Astrocyte (in vitro differentiated cells and primary cell): Measurements from ENCODE around the gene ATP1B1. TPM values are rescaled to one million over a fixed set of nuclear protein-coding genes. Genes with fewer than 3 reads are reported as not detected.
A peak's percentile ranks its signal among the peaks of the same experiment; 100 is the strongest.

Source experiments
- DNase-seq: peaks from one replicate; pipeline ENCODE4 v3.0.0-alpha.2; 2010; ENCODE audit warnings: low read depth
- FAIRE-seq: peaks from 2 replicates; lab custom pipeline; 2011; peaks lifted over from hg19 to GRCh38; lab: Jason Lieb, UNC
- H2AFZ ChIP-seq: 2 replicates; pipeline ENCODE4 v1.6.0; 2012; ENCODE audit warnings: low read depth, low read length, inconsistent platforms
- H3K27ac ChIP-seq: 2 replicates; pipeline ENCODE4 v1.5.1; 2011; ENCODE audit warnings: low read depth, low read length, inconsistent platforms
- H3K27me3 ChIP-seq: 2 replicates; pipeline ENCODE4 v1.6.0; 2011; ENCODE audit warnings: low read length, inconsistent platforms; ENCODE audit not compliant: insufficient read depth
- H3K36me3 ChIP-seq: 2 replicates; pipeline ENCODE4 v1.5.1; 2011; ENCODE audit warnings: low read length, inconsistent platforms; ENCODE audit not compliant: insufficient read depth
- H3K4me1 ChIP-seq: 2 replicates; pipeline ENCODE4 v1.5.1; 2011; ENCODE audit warnings: low read length, inconsistent platforms; ENCODE audit not compliant: insufficient read depth
- H3K4me2 ChIP-seq: 2 replicates; pipeline ENCODE4 v1.6.0; 2012; ENCODE audit warnings: low read length, inconsistent platforms
- H3K4me3 ChIP-seq: 2 replicates; pipeline ENCODE4 v1.5.1; 2011; ENCODE audit warnings: low read depth, mild to moderate bottlenecking, low read length, inconsistent platforms; ENCODE audit not compliant: insufficient read depth
- H3K79me2 ChIP-seq: 2 replicates; pipeline ENCODE4 v1.6.0; 2012; ENCODE audit warnings: mild to moderate bottlenecking, low read length, inconsistent platforms; ENCODE audit not compliant: insufficient read depth
- H3K9ac ChIP-seq: 2 replicates; pipeline ENCODE4 v1.6.0; 2012; ENCODE audit warnings: mild to moderate bottlenecking, low read length, inconsistent platforms
- H3K9me3 ChIP-seq: 2 replicates; pipeline ENCODE4 v1.5.1; 2012; ENCODE audit warnings: low read depth, mild to moderate bottlenecking, low read length, inconsistent platforms; ENCODE audit not compliant: insufficient read depth
- H4K20me1 ChIP-seq: 2 replicates; pipeline ENCODE4 v1.6.0; 2012; ENCODE audit warnings: low read length, inconsistent platforms; ENCODE audit not compliant: insufficient read depth
- H3K27ac Mint-ChIP-seq: one replicate; pipeline ENCODE4 v1.8.0; 2021; ENCODE audit warnings: mild to moderate bottlenecking, mixed read lengths; ENCODE audit not compliant: unreplicated experiment
- H3K27me3 Mint-ChIP-seq: one replicate; pipeline ENCODE4 v1.8.0; 2021; ENCODE audit warnings: low read depth, mixed read lengths; ENCODE audit not compliant: unreplicated experiment
- H3K36me3 Mint-ChIP-seq: one replicate; pipeline ENCODE4 v1.8.0; 2021; ENCODE audit warnings: low read depth, mixed read lengths; ENCODE audit not compliant: unreplicated experiment
- H3K4me1 Mint-ChIP-seq: one replicate; pipeline ENCODE4 v1.8.0; 2021; ENCODE audit warnings: low read depth, mixed read lengths; ENCODE audit not compliant: unreplicated experiment
- H3K4me3 Mint-ChIP-seq: one replicate; pipeline ENCODE4 v1.8.0; 2021; ENCODE audit warnings: mild to moderate bottlenecking, moderate library complexity, mixed read lengths; ENCODE audit not compliant: unreplicated experiment
- H3K9me3 Mint-ChIP-seq: one replicate; pipeline ENCODE4 v1.8.0; 2021; ENCODE audit warnings: mild to moderate bottlenecking, mixed read lengths; ENCODE audit not compliant: unreplicated experiment
- EZH2 ChIP-seq: IDR thresholded peaks from 2 replicates; pipeline ENCODE4 v1.6.1; 2012; ENCODE audit warnings: mild to moderate bottlenecking, low read length, inconsistent platforms; ENCODE audit not compliant: insufficient read depth
- total RNA-seq: library from RNA; stranded (reverse); gene quantifications from 2 replicates; pipeline ENCODE4 v1.2.1, GENCODE V29; 2021
- TF ChIP-seq, protein P1 (sequence below): IDR thresholded peaks from 2 replicates; pipeline ENCODE4 v1.5.1; 2011; ENCODE audit warnings: low read depth, mild to moderate bottlenecking, inconsistent platforms, low read length, moderate library complexity; ENCODE audit not compliant: insufficient read depth

The ATP1B1 gene
- total RNA-seq, 1 donor from 2014 or later: 56.5 TPM

DNA sequence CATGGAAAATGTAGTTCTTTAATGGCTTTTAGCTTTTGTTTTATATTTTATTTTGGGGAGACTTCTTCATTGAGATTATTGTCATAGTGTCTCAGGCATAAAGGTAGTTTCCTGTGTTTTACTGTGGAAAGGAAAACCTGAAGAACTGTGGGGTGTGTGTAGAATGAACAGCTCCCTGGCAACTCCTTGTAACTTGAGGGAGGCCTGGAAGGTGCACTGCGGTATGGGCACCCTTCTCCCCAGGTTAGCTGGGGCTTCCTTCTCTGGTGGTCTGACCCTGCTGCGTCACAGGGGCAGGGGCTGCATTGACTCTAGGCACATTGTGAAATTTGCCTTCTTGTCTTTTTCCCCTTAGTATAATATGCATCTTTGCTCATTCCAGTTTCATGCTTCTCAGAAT lies 1.7 kb downstream of the ATP1B1 start:
- peak overlapping the region; percentile 92 for H3K9ac ChIP-seq
- no peak for FAIRE-seq
- peaks cover 10% of the 10 kb centered on the region for H3K36me3 ChIP-seq
- H3K4me1 ChIP-seq: peaks cover 59% of the 10 kb centered on the region
- Mint-ChIP-seq H3K9me3 (peaks cover 1% of the 10 kb centered on the region), H3K27me3 (peaks cover 4% of the 10 kb centered on the region), H3K4me3 (peak overlapping the region; percentile 92), H3K4me1 (peaks cover 50% of the 10 kb centered on the region), H3K27ac (peak overlapping the region; percentile 97), H3K36me3 (peaks cover 9% of the 10 kb centered on the region)
- no peak overlapping the region for H2AFZ ChIP-seq
- TF ChIP-seq, protein P1, sequence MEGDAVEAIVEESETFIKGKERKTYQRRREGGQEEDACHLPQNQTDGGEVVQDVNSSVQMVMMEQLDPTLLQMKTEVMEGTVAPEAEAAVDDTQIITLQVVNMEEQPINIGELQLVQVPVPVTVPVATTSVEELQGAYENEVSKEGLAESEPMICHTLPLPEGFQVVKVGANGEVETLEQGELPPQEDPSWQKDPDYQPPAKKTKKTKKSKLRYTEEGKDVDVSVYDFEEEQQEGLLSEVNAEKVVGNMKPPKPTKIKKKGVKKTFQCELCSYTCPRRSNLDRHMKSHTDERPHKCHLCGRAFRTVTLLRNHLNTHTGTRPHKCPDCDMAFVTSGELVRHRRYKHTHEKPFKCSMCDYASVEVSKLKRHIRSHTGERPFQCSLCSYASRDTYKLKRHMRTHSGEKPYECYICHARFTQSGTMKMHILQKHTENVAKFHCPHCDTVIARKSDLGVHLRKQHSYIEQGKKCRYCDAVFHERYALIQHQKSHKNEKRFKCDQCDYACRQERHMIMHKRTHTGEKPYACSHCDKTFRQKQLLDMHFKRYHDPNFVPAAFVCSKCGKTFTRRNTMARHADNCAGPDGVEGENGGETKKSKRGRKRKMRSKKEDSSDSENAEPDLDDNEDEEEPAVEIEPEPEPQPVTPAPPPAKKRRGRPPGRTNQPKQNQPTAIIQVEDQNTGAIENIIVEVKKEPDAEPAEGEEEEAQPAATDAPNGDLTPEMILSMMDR: no peak
- TF ChIP-seq EZH2: no peak
- H3K79me2 ChIP-seq: peaks cover 62% of the 10 kb centered on the region
- H3K4me2 ChIP-seq: peak overlapping the region; percentile 97
- H3K27me3 ChIP-seq: peaks cover 14% of the 10 kb centered on the region
- peaks cover 11% of the 10 kb centered on the region for H4K20me1 ChIP-seq
- peak overlapping the region; percentile 86 for H3K27ac ChIP-seq
- H3K4me3 ChIP-seq: peak overlapping the region; percentile 93
- no peak for DNase-seq
- H3K9me3 ChIP-seq: no peaks in the 10 kb centered on the region

DNA sequence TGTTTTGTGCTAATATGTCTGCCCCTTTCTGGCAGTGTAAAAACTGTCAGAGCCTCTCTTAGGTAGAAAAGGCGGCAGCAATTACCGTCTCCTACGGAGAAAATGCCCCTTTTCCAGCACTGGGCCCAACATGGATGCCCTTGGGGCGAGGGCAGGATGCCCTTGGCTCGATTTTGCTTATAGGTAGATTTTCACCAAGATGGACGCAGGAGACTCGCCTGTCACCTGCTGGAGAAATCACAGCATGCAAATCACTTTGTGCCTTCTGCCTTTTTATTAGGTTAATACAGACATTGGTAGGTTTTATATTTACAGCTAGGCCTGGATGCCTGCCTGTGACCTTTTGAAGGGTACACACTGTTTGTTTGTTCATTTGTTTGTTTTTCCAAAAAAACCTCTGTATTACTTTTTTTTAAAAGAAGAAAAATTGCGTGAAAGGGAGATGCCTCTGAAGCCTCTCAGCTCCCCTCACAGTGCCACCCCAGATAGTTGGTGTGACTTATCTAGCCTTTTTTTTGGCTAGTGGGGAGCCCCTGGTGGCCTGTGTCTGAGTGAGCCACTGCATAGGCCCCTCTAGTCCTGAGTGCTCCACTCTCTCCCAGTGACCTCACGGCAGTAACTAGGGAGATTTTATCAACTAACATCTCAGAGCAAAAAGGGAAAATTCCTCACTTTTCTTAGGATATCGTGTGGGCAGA lies 2.5 kb downstream of the ATP1B1 start:
- H3K4me3 Mint-ChIP-seq: peak overlapping the region; percentile 92
- peaks cover 1% of the 10 kb centered on the region for H3K9me3 Mint-ChIP-seq
- peak overlapping the region; percentile 93 for H3K4me3 ChIP-seq
- peaks cover 10% of the 10 kb centered on the region for H3K27me3 ChIP-seq
- peaks cover 62% of the 10 kb centered on the region for H3K79me2 ChIP-seq
- peak overlapping the region; percentile 92 for H3K9ac ChIP-seq
- H3K36me3 ChIP-seq: peaks cover 11% of the 10 kb centered on the region
- DNase-seq (no peak), FAIRE-seq (no peak)
- peaks cover 11% of the 10 kb centered on the region for H4K20me1 ChIP-seq
- H3K27ac Mint-ChIP-seq: peak overlapping the region; percentile 97
- H3K4me1 ChIP-seq: peaks cover 67% of the 10 kb centered on the region
- TF ChIP-seq, protein P1: peak; percentile 31
- no peak for TF ChIP-seq EZH2
- peak overlapping the region; percentile 97 for H3K4me2 ChIP-seq
- H3K27ac ChIP-seq: peak overlapping the region; percentile 86
- no peaks in the 10 kb centered on the region for H3K9me3 ChIP-seq
- H2AFZ ChIP-seq: no peak overlapping the region
- H3K4me1 Mint-ChIP-seq: peaks cover 54% of the 10 kb centered on the region
- peaks cover 11% of the 10 kb centered on the region for H3K36me3 Mint-ChIP-seq
- H3K27me3 Mint-ChIP-seq: peaks cover 4% of the 10 kb centered on the region

- H3K79me2 ChIP-seq: peaks cover 66% of the 10 kb centered on the region
- Mint-ChIP-seq H3K4me1 (peaks cover 58% of the 10 kb centered on the region), H3K4me3 (peak overlapping the region; percentile 68), H3K27me3 (peaks cover 4% of the 10 kb centered on the region), H3K9me3 (peaks cover 2% of the 10 kb centered on the region), H3K27ac (peak overlapping the region; percentile 90), H3K36me3 (peaks cover 14% of the 10 kb centered on the region)
- peaks cover 11% of the 10 kb centered on the region for H4K20me1 ChIP-seq
- peak; percentile 95 for DNase-seq
- no peaks in the 10 kb centered on the region for H3K9me3 ChIP-seq
- H3K4me1 ChIP-seq: peaks cover 73% of the 10 kb centered on the region
- H3K4me3 ChIP-seq: peak overlapping the region; percentile 93
- peak overlapping the region; percentile 86 for H3K27ac ChIP-seq
- peaks cover 7% of the 10 kb centered on the region for H3K27me3 ChIP-seq
- peaks cover 15% of the 10 kb centered on the region for H3K36me3 ChIP-seq
- no peak for TF ChIP-seq EZH2
- TF ChIP-seq, protein P1: no peak
- FAIRE-seq: no peak
- H3K9ac ChIP-seq: peak overlapping the region; percentile 92
- no peak overlapping the region for H2AFZ ChIP-seq
- peak overlapping the region; percentile 97 for H3K4me2 ChIP-seq
Measured at GRCh38 chr1:169109561-169110134, 3.2 kb downstream of the ATP1B1 start.
